DMS 273 treated with DMSO at 0.1 percent for 48 hours (cell line): ENCODE results near the gene ZNRF1.

ENCODE experiments used
- DNase-seq: peaks from one replicate; lab custom pipeline; 2025; lab: John Stamatoyannopoulos, UW

ZNRF1 gene

GRCh38 chr16:75099075-75099667, 100.3 kb downstream of the ZNRF1 start:
- no peak for DNase-seq

GRCh38 chr16:75099738-75100602, 101.1 kb downstream of the ZNRF1 start:
- DNase-seq = no peak

GRCh38 chr16:75100603-75100990, 101.8 kb downstream of the ZNRF1 start:
- no peak for DNase-seq

GRCh38 chr16:75101635-75102034, 102.8 kb downstream of the ZNRF1 start:
- DNase-seq = no peak

- no peak for DNase-seq
Observed at GRCh38 chr16:75102595-75102994, 103.8 kb downstream of the ZNRF1 start.

GRCh38 chr16:75103994-75104393, 105.2 kb downstream of the ZNRF1 start:
- DNase-seq = no peak

GRCh38 chr16:75104836-75105235, 106.0 kb downstream of the ZNRF1 start:
- no peak for DNase-seq

- no peak for DNase-seq
Observed at GRCh38 chr16:75105306-75106061, 106.7 kb downstream of the ZNRF1 start.

GRCh38 chr16:75106351-75107274, 107.8 kb downstream of the ZNRF1 start:
- no peak for DNase-seq

GRCh38 chr16:75107505-75107904, 108.7 kb downstream of the ZNRF1 start:
- no peak for DNase-seq

- DNase-seq = no peak
Observed at GRCh38 chr16:75108792-75109731, 110.2 kb downstream of the ZNRF1 start.

GRCh38 chr16:75109732-75110243, 111.0 kb downstream of the ZNRF1 start:
- peak; percentile 26 for DNase-seq

- peak; percentile 76 for DNase-seq
Observed at GRCh38 chr16:75110637-75111513, 112.1 kb downstream of the ZNRF1 start.

- no peak for DNase-seq
Observed at GRCh38 chr16:75111514-75111940, 112.7 kb downstream of the ZNRF1 start.

- no peak for DNase-seq
Observed at GRCh38 chr16:75111961-75112733, 113.3 kb downstream of the ZNRF1 start.

- DNase-seq = no peak
Observed at GRCh38 chr16:75112734-75113491, 114.1 kb downstream of the ZNRF1 start.

- DNase-seq = no peak
Observed at GRCh38 chr16:75113541-75114121, 114.8 kb downstream of the ZNRF1 start.
